ENCODE results near the gene CDK5R1. TPM values are rescaled to one million over a fixed set of nuclear protein-coding genes. Genes with fewer than 3 reads are reported as not detected.
A peak's percentile ranks its signal among the peaks of the same experiment; 100 is the strongest.

CDK5R1 gene
- total RNA-seq, 1 donor, result 0.86 TPM

DNA sequence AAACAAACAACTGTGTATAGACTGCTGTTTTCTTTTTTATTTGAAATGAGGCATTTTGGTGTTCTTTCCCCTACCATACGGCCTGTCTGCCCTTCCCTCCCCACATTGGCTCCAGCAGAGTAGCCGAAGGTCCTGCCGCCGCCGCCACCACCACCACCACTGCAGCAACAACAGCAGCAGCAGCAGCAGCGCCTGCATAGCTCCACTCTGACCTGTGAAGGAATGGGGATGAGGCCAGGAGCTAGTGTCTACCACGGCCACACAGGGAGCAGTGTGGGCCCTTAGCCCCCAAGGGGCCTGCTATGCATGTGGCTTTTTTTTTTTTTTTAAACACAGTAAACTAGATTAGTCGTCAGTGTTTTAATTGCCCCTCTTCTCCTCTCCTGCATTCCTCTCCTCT, 5.6 kb upstream of the CDK5R1 start:
- no peak overlapping the region for H3K4me3 ChIP-seq (ENCODE audit: low read depth, low read length)
- TF ChIP-seq, protein P1, sequence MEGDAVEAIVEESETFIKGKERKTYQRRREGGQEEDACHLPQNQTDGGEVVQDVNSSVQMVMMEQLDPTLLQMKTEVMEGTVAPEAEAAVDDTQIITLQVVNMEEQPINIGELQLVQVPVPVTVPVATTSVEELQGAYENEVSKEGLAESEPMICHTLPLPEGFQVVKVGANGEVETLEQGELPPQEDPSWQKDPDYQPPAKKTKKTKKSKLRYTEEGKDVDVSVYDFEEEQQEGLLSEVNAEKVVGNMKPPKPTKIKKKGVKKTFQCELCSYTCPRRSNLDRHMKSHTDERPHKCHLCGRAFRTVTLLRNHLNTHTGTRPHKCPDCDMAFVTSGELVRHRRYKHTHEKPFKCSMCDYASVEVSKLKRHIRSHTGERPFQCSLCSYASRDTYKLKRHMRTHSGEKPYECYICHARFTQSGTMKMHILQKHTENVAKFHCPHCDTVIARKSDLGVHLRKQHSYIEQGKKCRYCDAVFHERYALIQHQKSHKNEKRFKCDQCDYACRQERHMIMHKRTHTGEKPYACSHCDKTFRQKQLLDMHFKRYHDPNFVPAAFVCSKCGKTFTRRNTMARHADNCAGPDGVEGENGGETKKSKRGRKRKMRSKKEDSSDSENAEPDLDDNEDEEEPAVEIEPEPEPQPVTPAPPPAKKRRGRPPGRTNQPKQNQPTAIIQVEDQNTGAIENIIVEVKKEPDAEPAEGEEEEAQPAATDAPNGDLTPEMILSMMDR (IDR thresholded peaks at IDR 0.05; ENCODE audit: insufficient read depth, low read depth, low read length), result no peak
- no peak for DNase-seq (ENCODE audit: low read depth)

DNA sequence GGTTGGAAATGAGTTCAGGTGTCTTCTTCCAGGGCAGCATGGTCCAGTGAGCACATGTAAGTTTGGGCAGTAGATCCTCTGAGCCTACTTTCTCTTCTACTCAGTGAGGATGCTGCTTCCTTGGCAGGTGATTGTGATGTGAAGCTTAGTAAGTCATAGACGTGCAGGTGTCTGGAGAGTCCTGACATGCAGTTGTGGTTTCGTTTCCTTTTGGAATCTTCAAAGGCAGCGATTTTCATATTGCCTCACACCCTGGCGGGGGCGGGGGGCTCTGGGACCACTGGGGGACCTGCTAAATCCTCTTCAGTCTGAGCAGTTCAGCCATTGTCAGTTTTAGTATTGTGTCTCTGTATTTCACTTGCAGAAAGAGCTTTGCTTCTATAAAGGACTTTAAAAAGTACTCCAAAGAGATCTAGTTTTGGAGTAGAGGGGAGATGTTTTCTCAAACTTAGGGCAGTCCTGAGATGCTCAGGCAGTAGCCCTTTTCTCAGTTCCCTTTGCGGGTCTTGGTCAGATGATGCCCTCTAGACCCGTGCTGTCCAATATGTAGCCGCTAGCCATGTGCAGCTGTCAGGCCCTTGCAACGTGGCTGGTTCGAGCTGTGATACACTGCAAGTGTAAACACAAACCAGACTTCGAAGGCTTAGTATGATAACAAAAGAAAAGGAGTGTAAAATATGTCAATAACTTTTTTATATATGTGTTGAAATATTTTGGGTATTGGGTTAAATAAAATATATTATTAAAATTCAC, 4.0 kb upstream of the CDK5R1 start:
- peak; percentile 29 for DNase-seq (ENCODE audit: low read depth)
- TF ChIP-seq, protein P1 (IDR thresholded peaks at IDR 0.05; ENCODE audit: insufficient read depth, low read depth, low read length), result no peak
- H3K4me3 ChIP-seq (ENCODE audit: low read depth, low read length), result no peak overlapping the region

DNA sequence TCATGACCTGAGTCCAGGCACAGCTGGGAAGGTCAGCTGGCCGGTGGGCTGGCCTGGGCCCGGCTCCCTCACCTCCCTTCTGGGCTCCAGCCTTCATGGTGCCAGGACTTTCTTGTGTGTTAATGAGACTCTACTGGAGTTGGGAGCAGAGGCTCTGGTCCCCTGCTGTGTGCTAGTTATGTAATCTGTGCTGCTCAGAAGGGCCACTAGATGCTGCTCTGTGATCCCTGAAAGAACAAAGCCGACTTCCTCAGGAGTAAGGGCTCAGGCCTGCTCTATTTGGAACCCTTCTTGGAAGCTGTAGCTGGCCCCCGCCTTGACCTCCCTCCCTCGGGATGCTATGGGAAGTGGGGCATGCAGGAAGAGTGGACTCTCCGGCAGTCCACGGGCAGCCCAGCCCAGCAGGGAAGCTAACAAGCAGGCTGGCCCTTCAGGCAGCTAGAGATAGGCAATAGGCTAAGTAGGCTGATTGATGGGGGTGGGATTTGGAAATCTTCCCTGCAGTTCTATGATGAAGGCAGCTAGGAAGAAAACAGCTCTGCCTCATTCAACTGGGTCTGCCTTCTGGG, 3.3 kb upstream of the CDK5R1 start:
- DNase-seq (ENCODE audit: low read depth), result peak; percentile 66
- TF ChIP-seq, protein P1 (IDR thresholded peaks at IDR 0.05; ENCODE audit: insufficient read depth, low read depth, low read length), result peak; percentile 66
- H3K4me3 ChIP-seq (ENCODE audit: low read depth, low read length), result no peak overlapping the region

DNA sequence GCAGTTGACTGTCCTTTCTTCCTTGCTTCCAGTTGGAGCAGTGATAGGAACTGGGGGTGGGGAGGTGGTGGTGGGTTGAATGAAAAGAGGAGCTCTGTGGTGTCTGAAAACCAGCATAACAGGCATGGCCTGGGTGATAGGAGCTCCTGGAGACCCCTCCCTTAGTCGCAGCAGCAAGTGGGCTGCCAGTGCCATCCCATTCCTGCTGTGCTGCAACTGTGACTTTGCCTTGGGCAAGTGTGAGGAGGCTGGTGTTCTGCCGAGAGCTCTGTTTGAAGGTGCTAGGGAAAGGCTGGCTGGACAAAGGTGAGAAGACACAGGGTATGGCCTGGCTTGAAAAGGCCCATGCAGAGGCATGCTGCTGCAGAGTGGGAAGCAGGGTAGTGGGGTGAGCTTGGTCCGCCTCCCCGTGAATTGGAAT, 2.7 kb upstream of the CDK5R1 start:
- DNase-seq (ENCODE audit: low read depth), result no peak
- TF ChIP-seq, protein P1 (IDR thresholded peaks at IDR 0.05; ENCODE audit: insufficient read depth, low read depth, low read length), result no peak
- no peak overlapping the region for H3K4me3 ChIP-seq (ENCODE audit: low read depth, low read length)

DNA sequence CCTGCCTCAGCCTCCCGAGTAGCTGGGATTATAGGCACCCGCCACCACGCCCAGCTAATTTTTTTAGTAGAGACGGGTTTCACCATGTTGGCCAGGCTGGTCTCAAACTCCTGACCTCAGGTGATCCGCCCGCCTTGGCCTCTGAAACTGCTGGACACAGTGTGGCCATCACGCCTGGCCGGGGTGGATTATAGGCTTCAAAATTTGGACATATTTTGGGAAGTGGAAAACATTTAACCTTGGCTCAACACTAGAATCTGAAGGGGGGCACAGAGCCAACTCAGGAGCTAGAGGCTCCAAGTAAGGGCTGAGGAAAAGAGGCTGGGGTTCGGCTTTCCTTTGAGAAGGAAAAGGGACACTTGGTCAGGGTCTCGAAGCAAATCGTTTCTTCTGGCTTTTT, 2.2 kb upstream of the CDK5R1 start:
- H3K4me3 ChIP-seq (ENCODE audit: low read depth, low read length), result no peak overlapping the region
- TF ChIP-seq, protein P1 (IDR thresholded peaks at IDR 0.05; ENCODE audit: insufficient read depth, low read depth, low read length), result no peak
- no peak for DNase-seq (ENCODE audit: low read depth)

DNA sequence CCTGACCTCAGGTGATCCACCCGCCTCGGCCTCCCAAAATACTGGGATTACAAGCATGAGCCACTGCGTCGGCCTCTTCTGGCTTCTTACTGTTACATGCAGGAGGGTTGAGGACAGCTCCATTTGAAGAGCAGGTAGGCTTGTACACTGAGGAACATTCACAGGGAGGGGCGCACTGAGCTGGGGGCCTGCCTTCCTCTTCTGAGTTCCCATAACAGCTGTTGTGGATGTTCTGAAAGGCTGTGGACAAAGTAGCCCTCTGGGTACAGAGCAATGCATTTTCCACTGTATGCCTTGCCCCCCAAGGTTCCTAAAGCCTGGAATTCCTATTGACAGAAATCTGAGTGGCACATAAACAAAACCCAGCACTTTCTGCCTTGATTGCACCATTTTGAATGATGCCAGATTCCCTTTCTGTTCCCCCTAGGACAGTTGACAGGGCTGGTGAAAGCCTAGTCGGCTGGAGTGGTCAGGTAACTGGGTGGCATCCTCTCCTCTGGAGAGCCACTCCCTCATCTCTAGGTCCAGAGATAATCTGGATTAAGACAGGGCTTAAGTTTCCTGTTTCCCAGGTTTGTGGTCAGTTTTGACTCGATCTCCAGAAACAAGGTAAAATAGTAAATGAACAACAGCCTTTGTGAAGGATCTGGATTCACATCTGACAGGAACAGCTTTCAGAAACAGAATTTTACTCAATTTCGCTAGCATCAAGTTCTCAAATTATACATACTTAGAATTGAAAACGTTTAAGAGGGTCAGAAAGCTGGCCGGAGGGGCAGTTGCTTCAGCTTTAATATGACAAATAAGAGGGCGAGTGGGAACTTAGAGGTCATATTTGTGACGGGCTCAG, 1.3 kb upstream of the CDK5R1 start:
- no peak overlapping the region for H3K4me3 ChIP-seq (ENCODE audit: low read depth, low read length)
- TF ChIP-seq, protein P1 (IDR thresholded peaks at IDR 0.05; ENCODE audit: insufficient read depth, low read depth, low read length), result no peak
- no peak for DNase-seq (ENCODE audit: low read depth)
